HEK293T (cell line): ENCODE measurements around the gene WWC2.
A peak's percentile ranks its signal among the peaks of the same experiment; 100 is the strongest.

Experiments
- CTCF ChIA-PET: fragments of 350-600 bp; formaldehyde crosslinking; extraction: SDS; loops from one replicate; lab custom pipeline; 2021; ENCODE audit warnings: antibody characterized with exemption, inconsistent platforms; lab: Yijun Ruan, JAX
- POLR2A ChIA-PET: fragments of 350-600 bp; formaldehyde crosslinking; extraction: SDS; loops from one replicate; lab custom pipeline; 2020; ENCODE audit warnings: antibody characterized with exemption, inconsistent platforms; lab: Yijun Ruan, JAX
- DNase-seq: peaks from one replicate; pipeline ENCODE4 v3.0.0; 2012; ENCODE audit warnings: mixed read lengths; ENCODE audit errors: extremely low spot score
- ARNT ChIP-seq: fragments of 450-650 bp; IDR thresholded peaks from 2 replicates; pipeline ENCODE4 v1.6.1; 2017; ENCODE audit warnings: mild to moderate bottlenecking
- BHLHE40 ChIP-seq: fragments of 450-650 bp; IDR thresholded peaks from 2 replicates; pipeline ENCODE4 v1.6.1; 2016; ENCODE audit warnings: mild to moderate bottlenecking, moderate library complexity, borderline replicate concordance
- CTBP1 ChIP-seq: fragments of 450-650 bp; IDR thresholded peaks from 2 replicates; pipeline ENCODE4 v1.6.1; 2016; ENCODE audit warnings: borderline replicate concordance
- ELF4 ChIP-seq: fragments of 450-650 bp; IDR thresholded peaks from 2 replicates; pipeline ENCODE4 v1.6.1; 2017; ENCODE audit warnings: antibody characterized with exemption
- FOXA1 ChIP-seq: fragments of 450-650 bp; IDR thresholded peaks from 2 replicates; pipeline ENCODE4 v1.6.1; 2016; ENCODE audit warnings: mild to moderate bottlenecking
- FOXK2 ChIP-seq: fragments of 450-650 bp; IDR thresholded peaks from 2 replicates; pipeline ENCODE4 v1.6.1; 2016; ENCODE audit warnings: mild to moderate bottlenecking
- FOXM1 ChIP-seq: fragments of 450-650 bp; IDR thresholded peaks from 2 replicates; pipeline ENCODE4 v1.6.1; 2017; ENCODE audit warnings: mild to moderate bottlenecking, borderline replicate concordance
- HDGF ChIP-seq: fragments of 450-650 bp; IDR thresholded peaks from 2 replicates; pipeline ENCODE4 v1.6.1; 2017; ENCODE audit warnings: antibody characterized with exemption, borderline replicate concordance
- L3MBTL2 ChIP-seq: fragments of 450-650 bp; conservative IDR thresholded peaks from 2 replicates; pipeline ENCODE4 v1.6.1; 2016; ENCODE audit warnings: mild to moderate bottlenecking
- LEF1 ChIP-seq: fragments of 450-650 bp; IDR thresholded peaks from 2 replicates; pipeline ENCODE4 v1.6.1; 2017; ENCODE audit warnings: mild to moderate bottlenecking, borderline replicate concordance
- NFRKB ChIP-seq: fragments of 450-650 bp; IDR thresholded peaks from 2 replicates; pipeline ENCODE4 v1.6.1; 2016; ENCODE audit warnings: mild to moderate bottlenecking, moderate library complexity
- SP1 ChIP-seq: fragments of 450-650 bp; IDR thresholded peaks from 2 replicates; pipeline ENCODE4 v1.6.1; 2017
- SUZ12 ChIP-seq: fragments of 450-650 bp; IDR thresholded peaks from 2 replicates; pipeline ENCODE4 v1.6.1; 2016; ENCODE audit warnings: mild to moderate bottlenecking
- TARDBP ChIP-seq: fragments of 450-650 bp; IDR thresholded peaks from 2 replicates; pipeline ENCODE4 v1.6.1; 2016
- ZNF384 ChIP-seq: fragments of 450-650 bp; IDR thresholded peaks from 2 replicates; pipeline ENCODE4 v1.6.1; 2016
- TF ChIP-seq, protein P1 (sequence below): fragments of 450-650 bp; IDR thresholded peaks from 2 replicates; pipeline ENCODE4 v1.6.1; 2016

WWC2 gene

GRCh38 chr4:183173580-183174526, 74.8 kb downstream of the WWC2 start:
- ChIA-PET POLR2A (interaction anchor here (1.3 kb wide), 1 partner anchor 75 kb away, joined by 3 read pairs; the partner anchor contains the start of gene WWC2), CTCF (interaction anchor here (0.6 kb wide), 1 partner anchor 68 kb away, joined by 3 read pairs; no protein-coding TSS in a partner anchor)
- no peak for DNase-seq

DNA sequence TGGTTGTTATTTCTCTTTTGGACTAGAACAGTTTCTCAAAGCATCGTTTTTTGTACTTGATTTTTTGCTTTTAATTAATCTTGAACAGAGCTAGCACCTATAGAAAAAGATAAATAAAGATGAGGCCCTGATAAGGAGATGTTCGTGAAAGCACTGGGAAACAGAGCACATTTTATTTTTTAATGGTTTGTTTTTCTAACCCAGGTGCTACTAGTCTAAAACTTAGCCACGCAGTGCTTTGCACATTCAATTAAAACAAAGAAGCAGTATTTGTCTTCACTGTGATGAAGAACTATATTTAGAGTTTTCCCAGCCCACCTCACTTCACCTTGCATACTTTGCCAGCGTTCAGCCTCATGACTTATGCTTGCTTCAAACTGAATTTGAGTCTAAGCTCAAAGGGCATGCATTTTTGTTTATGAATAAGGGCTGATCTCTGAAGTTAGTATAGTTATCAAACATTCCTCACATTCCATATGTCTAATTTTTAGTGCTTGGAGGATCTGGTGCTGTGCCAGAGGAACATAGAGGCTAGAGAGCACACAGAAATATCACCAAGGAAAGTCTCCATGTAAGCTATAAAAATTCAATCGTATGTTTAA, 76.7 kb downstream of the WWC2 start:
- POLR2A ChIA-PET: no interaction called here
- no peak for TF ChIP-seq ARNT
- no peak for TF ChIP-seq FOXM1
- no peak for TF ChIP-seq NFRKB
- no peak for TF ChIP-seq ZNF384
- TF ChIP-seq TARDBP: no peak
- no peak for TF ChIP-seq L3MBTL2
- TF ChIP-seq BHLHE40: no peak
- TF ChIP-seq FOXA1: no peak
- TF ChIP-seq CTBP1: no peak
- no peak for TF ChIP-seq HDGF
- no peak for TF ChIP-seq ELF4
- CTCF ChIA-PET: no interaction called here
- no peak for DNase-seq

More at GRCh38 chr4:183173580-183174526, 74.8 kb downstream of the WWC2 start:
- no peak for TF ChIP-seq SP1
- TF ChIP-seq, protein P1, sequence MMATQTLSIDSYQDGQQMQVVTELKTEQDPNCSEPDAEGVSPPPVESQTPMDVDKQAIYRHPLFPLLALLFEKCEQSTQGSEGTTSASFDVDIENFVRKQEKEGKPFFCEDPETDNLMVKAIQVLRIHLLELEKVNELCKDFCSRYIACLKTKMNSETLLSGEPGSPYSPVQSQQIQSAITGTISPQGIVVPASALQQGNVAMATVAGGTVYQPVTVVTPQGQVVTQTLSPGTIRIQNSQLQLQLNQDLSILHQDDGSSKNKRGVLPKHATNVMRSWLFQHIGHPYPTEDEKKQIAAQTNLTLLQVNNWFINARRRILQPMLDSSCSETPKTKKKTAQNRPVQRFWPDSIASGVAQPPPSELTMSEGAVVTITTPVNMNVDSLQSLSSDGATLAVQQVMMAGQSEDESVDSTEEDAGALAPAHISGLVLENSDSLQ: 0 out of 2 replicates have a peak, but pooled peaks have one; percentile 11
- no peak for TF ChIP-seq ARNT
- TF ChIP-seq SUZ12: no peak

GRCh38 chr4:183177001-183177400, 77.9 kb downstream of the WWC2 start:
- POLR2A ChIA-PET: no interaction called here
- CTCF ChIA-PET: no interaction called here
- no peak for DNase-seq
- TF ChIP-seq LEF1 (no peak), ARNT (no peak)

- POLR2A ChIA-PET: interaction anchor here (0.6 kb wide), 1 partner anchor 78 kb away, joined by 3 read pairs; no protein-coding TSS in a partner anchor
- CTCF ChIA-PET: interaction anchor here (0.6 to 0.8 kb wide), 3 partner anchors 36 to 240 kb away, joined by 3 to 4 read pairs (median 3); no protein-coding TSS in a partner anchor
- TF ChIP-seq SUZ12: no peak
- no peak for TF ChIP-seq FOXA1
- TF ChIP-seq ZNF384: no peak
- TF ChIP-seq FOXM1: no peak
- TF ChIP-seq CTBP1: no peak
- no peak for TF ChIP-seq HDGF
- TF ChIP-seq FOXK2: no peak
- no peak for TF ChIP-seq LEF1
- TF ChIP-seq SP1: no peak
- TF ChIP-seq, protein P1: no peak
- DNase-seq: no peak
These were observed 79.1 kb downstream of the WWC2 start for GRCh38 chr4:183178201-183178600.

GRCh38 chr4:183180096-183180495, 81.0 kb downstream of the WWC2 start:
- CTCF ChIA-PET: interaction anchor here (1.7 kb wide), 1 partner anchor 75 kb away, joined by 4 read pairs; no protein-coding TSS in a partner anchor
- POLR2A ChIA-PET: no interaction called here

GRCh38 chr4:183180621-183181020, 81.6 kb downstream of the WWC2 start:
- ChIA-PET POLR2A (no interaction called here), CTCF (interaction anchor here (1.7 kb wide), 1 partner anchor 75 kb away, joined by 4 read pairs; no protein-coding TSS in a partner anchor)
- TF ChIP-seq SUZ12 (no peak), LEF1 (no peak), ZNF384 (no peak), ARNT (no peak), FOXK2 (no peak), HDGF (no peak), FOXA1 (no peak), FOXM1 (no peak), L3MBTL2 (no peak), NFRKB (no peak), CTBP1 (no peak), ELF4 (no peak)
- DNase-seq: no peak

More at GRCh38 chr4:183180096-183180495, 81.0 kb downstream of the WWC2 start:
- no peak for DNase-seq
- TF ChIP-seq TARDBP (no peak), SP1 (no peak), CTBP1 (no peak), ARNT (no peak), BHLHE40 (no peak), L3MBTL2 (no peak), FOXK2 (no peak), ELF4 (no peak), FOXM1 (no peak), ZNF384 (no peak), SUZ12 (no peak), FOXA1 (no peak)
- TF ChIP-seq, protein P1: no peak
